Memory B cell (primary cell): ENCODE measurements around the gene SPHKAP.
"Not testable (repeated sequence)": the region's sequence is repeated elsewhere in the genome, so short reads cannot be mapped to it uniquely, and the experiment has no call there.

Experiments used
- ATAC-seq: fragments of 150-1000 bp; cut with Tn5 transposase; 2 replicates; pipeline ENCODE4 v1.10.0; 2021; ENCODE audit warnings: low read depth, mild to moderate bottlenecking, moderate library complexity
- DNase-seq, 2 donors: peaks; one replicate each; pipeline ENCODE4 v3.0.0; 2022; ENCODE audit warnings: low spot score in 2 of 2
- H3K27ac Mint-ChIP-seq: one replicate; pipeline ENCODE4 v1.8.0; 2022; ENCODE audit warnings: mild to moderate bottlenecking, moderate library complexity, mixed read lengths
- H3K27me3 Mint-ChIP-seq: one replicate; pipeline ENCODE4 v1.8.0; 2022; ENCODE audit warnings: mixed read lengths
- H3K36me3 Mint-ChIP-seq: one replicate; pipeline ENCODE4 v1.8.0; 2022; ENCODE audit warnings: mild to moderate bottlenecking, mixed read lengths
- H3K4me1 Mint-ChIP-seq: one replicate; pipeline ENCODE4 v1.8.0; 2022; ENCODE audit warnings: mixed read lengths
- H3K4me3 Mint-ChIP-seq: one replicate; pipeline ENCODE4 v1.8.0; 2022; ENCODE audit warnings: mild to moderate bottlenecking, moderate library complexity, mixed read lengths
- H3K9me3 Mint-ChIP-seq: one replicate; pipeline ENCODE4 v1.8.0; 2022; ENCODE audit warnings: mixed read lengths

Gene SPHKAP

GRCh38 chr2:227939271-227940027, 242.0 kb downstream of the SPHKAP start:
- no peak overlapping the region for H3K4me3 Mint-ChIP-seq
- ATAC-seq = no peak
- H3K4me1 Mint-ChIP-seq = no peaks in the 10 kb centered on the region
- no peaks in the 10 kb centered on the region for H3K9me3 Mint-ChIP-seq
- H3K27me3 Mint-ChIP-seq = peaks cover 5% of the 10 kb centered on the region
- H3K27ac Mint-ChIP-seq = no peak overlapping the region
- H3K36me3 Mint-ChIP-seq = no peaks in the 10 kb centered on the region
- DNase-seq = no peak

DNA sequence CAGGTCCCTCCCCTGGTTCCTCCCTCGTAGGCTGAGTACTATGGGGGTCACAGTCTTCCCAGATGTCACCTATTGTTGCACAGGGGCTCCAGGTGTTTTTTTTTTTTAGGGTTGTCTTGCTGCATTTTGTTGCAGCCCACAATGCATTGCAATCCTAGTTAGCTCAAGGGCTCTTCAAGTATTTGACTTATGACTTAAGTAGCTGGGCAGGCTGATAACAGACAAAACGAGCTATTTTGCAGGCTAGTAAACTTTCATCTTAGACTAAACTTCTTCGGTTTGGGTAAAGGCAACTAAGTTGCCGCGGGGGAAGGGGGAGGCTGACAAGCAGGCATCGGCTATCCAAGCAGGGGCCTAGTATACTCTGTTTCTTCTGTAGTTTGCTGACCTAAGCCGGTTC, 245.2 kb downstream of the SPHKAP start:
- H3K4me3 Mint-ChIP-seq, H3K27me3 Mint-ChIP-seq, H3K36me3 Mint-ChIP-seq, ATAC-seq, H3K4me1 Mint-ChIP-seq, DNase-seq, H3K9me3 Mint-ChIP-seq, H3K27ac Mint-ChIP-seq: not testable (repeated sequence)

DNA sequence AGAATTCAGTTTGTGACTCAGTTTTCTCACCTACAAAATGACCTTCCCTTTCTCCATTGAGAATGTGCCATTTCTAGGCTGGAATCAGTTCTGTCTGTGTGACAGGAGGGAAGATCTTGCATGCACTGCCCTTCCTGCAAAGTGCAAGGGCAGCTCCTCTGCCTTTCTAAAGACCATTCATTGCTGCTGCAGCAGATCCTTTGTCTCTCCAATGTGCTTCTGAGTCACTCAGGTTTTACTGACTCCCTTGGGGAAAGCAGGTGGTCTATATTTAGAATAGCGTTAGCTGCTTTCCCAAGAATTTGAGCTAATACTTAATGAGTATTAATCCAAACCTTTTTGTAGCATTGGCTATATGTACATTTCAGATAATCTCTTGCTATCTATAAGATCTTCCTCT, 247.6 kb downstream of the SPHKAP start:
- Mint-ChIP-seq H3K4me3 (no peak overlapping the region), H3K27me3 (peaks cover 3% of the 10 kb centered on the region), H3K27ac (no peak overlapping the region), H3K4me1 (no peaks in the 10 kb centered on the region), H3K36me3 (no peaks in the 10 kb centered on the region), H3K9me3 (no peaks in the 10 kb centered on the region)
- no peak for ATAC-seq
- no peak for DNase-seq

GRCh38 chr2:227932403-227932802, 249.1 kb downstream of the SPHKAP start:
- H3K27me3 Mint-ChIP-seq = no peaks in the 10 kb centered on the region
- no peaks in the 10 kb centered on the region for H3K36me3 Mint-ChIP-seq
- H3K4me3 Mint-ChIP-seq = no peak overlapping the region
- DNase-seq = no peak
- no peak for ATAC-seq
- H3K27ac Mint-ChIP-seq = no peak overlapping the region
- no peaks in the 10 kb centered on the region for H3K4me1 Mint-ChIP-seq
- H3K9me3 Mint-ChIP-seq = no peaks in the 10 kb centered on the region

- Mint-ChIP-seq H3K4me1 (no peaks in the 10 kb centered on the region), H3K36me3 (no peaks in the 10 kb centered on the region), H3K27ac (no peak overlapping the region), H3K9me3 (peaks cover 2% of the 10 kb centered on the region), H3K4me3 (no peak overlapping the region), H3K27me3 (no peaks in the 10 kb centered on the region)
- DNase-seq = no peak
- no peak for ATAC-seq
These were observed 249.5 kb downstream of the SPHKAP start for GRCh38 chr2:227932001-227932400.
